Measurements from ENCODE around the gene PLCL2.

PLCL2 gene

GRCh38 chr3:17047894-17048293 lies 163.1 kb downstream of the PLCL2 start:
- no peak overlapping the region for H3K4ac ChIP-seq (ENCODE audit: low read depth, low read length)
- no peak overlapping the region for H3K23ac ChIP-seq (ENCODE audit: low read length)
- no peaks in the 10 kb centered on the region for H3K4me1 ChIP-seq (ENCODE audit: control insufficient read depth in 1 of 2, insufficient read depth in 2 of 2, low read length in 2 of 2)
- H2BK12ac ChIP-seq (ENCODE audit: low read length): no peak overlapping the region
- H4K8ac ChIP-seq (ENCODE audit: low read depth, low read length): no peak overlapping the region
- no peaks in the 10 kb centered on the region for H3K9me3 ChIP-seq (ENCODE audit: insufficient read depth, low read depth, low read length)
- no peaks in the 10 kb centered on the region for H3K79me2 ChIP-seq (ENCODE audit: control insufficient read depth, insufficient read depth, low read length, poor library complexity)
- no peak overlapping the region for H3K9ac ChIP-seq (ENCODE audit: low read length)
- DNase-seq: no peak
- no peak overlapping the region for H2BK5ac ChIP-seq (ENCODE audit: low read depth, low read length, poor library complexity)
- no peak overlapping the region for H3K14ac ChIP-seq (ENCODE audit: low read length)
- H3K4me2 ChIP-seq (ENCODE audit: low read length): no peak overlapping the region
- no peak overlapping the region for H3K18ac ChIP-seq (ENCODE audit: low read length)
- no CpG with 5 or more reads among the region's 3 CpGs for WGBS (ENCODE audit: extremely low coverage, insufficient coverage, insufficient read length)
- H3K36me3 ChIP-seq (ENCODE audit: control insufficient read depth in 1 of 2, insufficient read depth in 2 of 2, low read length in 2 of 2): no peaks in the 10 kb centered on the region
- no peaks in the 10 kb centered on the region for H3K27me3 ChIP-seq (ENCODE audit: insufficient read depth, low read length)
- H3K27ac ChIP-seq (ENCODE audit: low read depth, low read length): no peak overlapping the region
- no peak overlapping the region for H4K91ac ChIP-seq (ENCODE audit: low read depth, low read length)
- no peak overlapping the region for H4K12ac ChIP-seq (ENCODE audit: low read depth, low read length)
- H3K4me3 ChIP-seq (ENCODE audit: low read depth, low read length): no peak overlapping the region
- H2AK5ac ChIP-seq (ENCODE audit: low read length): no peak overlapping the region
- H2AFZ ChIP-seq (ENCODE audit: insufficient read depth, low read length, poor library complexity): no peak overlapping the region
- no peaks in the 10 kb centered on the region for H3K79me1 ChIP-seq (ENCODE audit: low read length)
- H2BK120ac ChIP-seq (ENCODE audit: insufficient read depth, low read length, poor library complexity): no peak overlapping the region

- Histone ChIP-seq H3K14ac (ENCODE audit: low read length) (no peak overlapping the region), H2BK12ac (ENCODE audit: low read length) (no peak overlapping the region), H3K9ac (ENCODE audit: low read length) (no peak overlapping the region), H3K4me1 (ENCODE audit: control insufficient read depth in 1 of 2, insufficient read depth in 2 of 2, low read length in 2 of 2) (no peaks in the 10 kb centered on the region), H3K36me3 (ENCODE audit: control insufficient read depth in 1 of 2, insufficient read depth in 2 of 2, low read length in 2 of 2) (no peaks in the 10 kb centered on the region), H2BK5ac (ENCODE audit: low read depth, low read length, poor library complexity) (no peak overlapping the region), H3K79me1 (ENCODE audit: low read length) (no peaks in the 10 kb centered on the region), H4K12ac (ENCODE audit: low read depth, low read length) (no peak overlapping the region), H2BK120ac (ENCODE audit: insufficient read depth, low read length, poor library complexity) (no peak overlapping the region), H3K79me2 (ENCODE audit: control insufficient read depth, insufficient read depth, low read length, poor library complexity) (no peaks in the 10 kb centered on the region), H3K27me3 (ENCODE audit: insufficient read depth, low read length) (no peaks in the 10 kb centered on the region), H4K91ac (ENCODE audit: low read depth, low read length) (no peak overlapping the region), H3K18ac (ENCODE audit: low read length) (no peak overlapping the region), H2AFZ (ENCODE audit: insufficient read depth, low read length, poor library complexity) (no peak overlapping the region), H4K8ac (ENCODE audit: low read depth, low read length) (no peak overlapping the region), H3K9me3 (ENCODE audit: insufficient read depth, low read depth, low read length) (no peaks in the 10 kb centered on the region), H3K27ac (ENCODE audit: low read depth, low read length) (no peak overlapping the region), H2AK5ac (ENCODE audit: low read length) (no peak overlapping the region), H3K4me2 (ENCODE audit: low read length) (no peak overlapping the region), H3K23ac (ENCODE audit: low read length) (no peak overlapping the region), H3K4ac (ENCODE audit: low read depth, low read length) (no peak overlapping the region), H3K4me3 (ENCODE audit: low read depth, low read length) (no peak overlapping the region)
- no CpG with 5 or more reads among the region's 4 CpGs for WGBS (ENCODE audit: extremely low coverage, insufficient coverage, insufficient read length)
- no peak for DNase-seq
Measured at GRCh38 chr3:17050071-17050470, 165.3 kb downstream of the PLCL2 start.

- no peak overlapping the region for H3K4me2 ChIP-seq (ENCODE audit: low read length)
- H3K27ac ChIP-seq (ENCODE audit: low read depth, low read length): no peak overlapping the region
- no peak overlapping the region for H2AFZ ChIP-seq (ENCODE audit: insufficient read depth, low read length, poor library complexity)
- no peaks in the 10 kb centered on the region for H3K36me3 ChIP-seq (ENCODE audit: control insufficient read depth in 1 of 2, insufficient read depth in 2 of 2, low read length in 2 of 2)
- H3K4ac ChIP-seq (ENCODE audit: low read depth, low read length): no peak overlapping the region
- H4K91ac ChIP-seq (ENCODE audit: low read depth, low read length): no peak overlapping the region
- H2BK120ac ChIP-seq (ENCODE audit: insufficient read depth, low read length, poor library complexity): no peak overlapping the region
- no peak overlapping the region for H3K23ac ChIP-seq (ENCODE audit: low read length)
- DNase-seq: no peak
- no peak overlapping the region for H3K4me3 ChIP-seq (ENCODE audit: low read depth, low read length)
- no peak overlapping the region for H3K9ac ChIP-seq (ENCODE audit: low read length)
- no peak overlapping the region for H4K12ac ChIP-seq (ENCODE audit: low read depth, low read length)
- H3K14ac ChIP-seq (ENCODE audit: low read length): no peak overlapping the region
- H3K79me1 ChIP-seq (ENCODE audit: low read length): no peaks in the 10 kb centered on the region
- H3K9me3 ChIP-seq (ENCODE audit: insufficient read depth, low read depth, low read length): no peaks in the 10 kb centered on the region
- no peaks in the 10 kb centered on the region for H3K27me3 ChIP-seq (ENCODE audit: insufficient read depth, low read length)
- no peak overlapping the region for H3K18ac ChIP-seq (ENCODE audit: low read length)
- no CpG with 5 or more reads among the region's 2 CpGs for WGBS (ENCODE audit: extremely low coverage, insufficient coverage, insufficient read length)
- no peaks in the 10 kb centered on the region for H3K4me1 ChIP-seq (ENCODE audit: control insufficient read depth in 1 of 2, insufficient read depth in 2 of 2, low read length in 2 of 2)
- no peaks in the 10 kb centered on the region for H3K79me2 ChIP-seq (ENCODE audit: control insufficient read depth, insufficient read depth, low read length, poor library complexity)
- no peak overlapping the region for H2AK5ac ChIP-seq (ENCODE audit: low read length)
- H2BK5ac ChIP-seq (ENCODE audit: low read depth, low read length, poor library complexity): no peak overlapping the region
- no peak overlapping the region for H4K8ac ChIP-seq (ENCODE audit: low read depth, low read length)
- H2BK12ac ChIP-seq (ENCODE audit: low read length): no peak overlapping the region
Measured at GRCh38 chr3:17050506-17050905, 165.8 kb downstream of the PLCL2 start.

GRCh38 chr3:17052363-17052762 lies 167.6 kb downstream of the PLCL2 start:
- H4K12ac ChIP-seq (ENCODE audit: low read depth, low read length): no peak overlapping the region
- no peak overlapping the region for H4K91ac ChIP-seq (ENCODE audit: low read depth, low read length)
- H3K27ac ChIP-seq (ENCODE audit: low read depth, low read length): no peak overlapping the region
- no peak overlapping the region for H3K9ac ChIP-seq (ENCODE audit: low read length)
- no peak for DNase-seq
- H3K36me3 ChIP-seq (ENCODE audit: control insufficient read depth in 1 of 2, insufficient read depth in 2 of 2, low read length in 2 of 2): no peaks in the 10 kb centered on the region
- H3K14ac ChIP-seq (ENCODE audit: low read length): no peak overlapping the region
- no peak overlapping the region for H3K4me2 ChIP-seq (ENCODE audit: low read length)
- H3K4me3 ChIP-seq (ENCODE audit: low read depth, low read length): no peak overlapping the region
- no peak overlapping the region for H2BK12ac ChIP-seq (ENCODE audit: low read length)
- H2AK5ac ChIP-seq (ENCODE audit: low read length): no peak overlapping the region
- H4K8ac ChIP-seq (ENCODE audit: low read depth, low read length): no peak overlapping the region
- H2AFZ ChIP-seq (ENCODE audit: insufficient read depth, low read length, poor library complexity): no peak overlapping the region
- no peak overlapping the region for H3K4ac ChIP-seq (ENCODE audit: low read depth, low read length)
- no peak overlapping the region for H2BK120ac ChIP-seq (ENCODE audit: insufficient read depth, low read length, poor library complexity)
- H3K27me3 ChIP-seq (ENCODE audit: insufficient read depth, low read length): no peaks in the 10 kb centered on the region
- H3K9me3 ChIP-seq (ENCODE audit: insufficient read depth, low read depth, low read length): no peaks in the 10 kb centered on the region
- no peaks in the 10 kb centered on the region for H3K79me2 ChIP-seq (ENCODE audit: control insufficient read depth, insufficient read depth, low read length, poor library complexity)
- H3K18ac ChIP-seq (ENCODE audit: low read length): no peak overlapping the region
- no peak overlapping the region for H2BK5ac ChIP-seq (ENCODE audit: low read depth, low read length, poor library complexity)
- H3K79me1 ChIP-seq (ENCODE audit: low read length): no peaks in the 10 kb centered on the region
- no peaks in the 10 kb centered on the region for H3K4me1 ChIP-seq (ENCODE audit: control insufficient read depth in 1 of 2, insufficient read depth in 2 of 2, low read length in 2 of 2)
- no peak overlapping the region for H3K23ac ChIP-seq (ENCODE audit: low read length)
